Measurements from ENCODE around the gene GLRX2.

DNA sequence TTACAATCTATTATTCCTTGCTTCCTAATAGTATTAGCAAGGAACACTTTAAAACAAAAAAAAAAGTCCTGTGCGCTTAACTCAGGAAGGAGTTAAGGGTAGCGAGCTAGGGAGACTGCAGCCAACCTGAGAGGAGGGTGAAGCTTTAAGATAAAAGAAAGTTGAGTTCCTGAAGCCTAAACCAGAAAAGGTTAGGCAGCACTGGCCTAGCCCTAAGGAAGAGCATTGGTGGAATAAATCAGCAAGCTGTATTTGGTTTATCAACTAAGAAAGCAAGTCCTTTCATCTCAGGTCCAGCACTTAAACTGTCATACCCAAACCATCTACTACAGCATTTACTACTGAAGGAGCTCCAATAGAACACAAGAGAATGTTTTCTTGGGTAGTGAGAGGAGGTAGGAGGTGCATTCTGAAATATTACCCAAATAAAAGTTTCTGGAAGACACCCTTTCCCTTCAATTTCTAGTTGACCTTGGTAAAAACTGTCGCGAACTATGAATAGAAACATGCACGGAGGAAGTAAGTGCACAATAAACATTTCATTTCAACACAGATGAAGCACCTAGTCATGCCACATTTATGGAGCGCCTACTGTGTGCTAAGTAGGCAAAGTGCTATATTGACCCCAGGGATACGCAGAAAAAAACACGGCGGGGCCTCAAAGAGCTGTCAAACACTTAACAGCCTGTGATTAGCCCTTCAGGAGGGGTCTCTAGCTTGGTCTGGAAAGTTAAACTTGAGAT is 1.3 kb downstream of the GLRX2 start:
- TF ChIP-seq, protein P1, sequence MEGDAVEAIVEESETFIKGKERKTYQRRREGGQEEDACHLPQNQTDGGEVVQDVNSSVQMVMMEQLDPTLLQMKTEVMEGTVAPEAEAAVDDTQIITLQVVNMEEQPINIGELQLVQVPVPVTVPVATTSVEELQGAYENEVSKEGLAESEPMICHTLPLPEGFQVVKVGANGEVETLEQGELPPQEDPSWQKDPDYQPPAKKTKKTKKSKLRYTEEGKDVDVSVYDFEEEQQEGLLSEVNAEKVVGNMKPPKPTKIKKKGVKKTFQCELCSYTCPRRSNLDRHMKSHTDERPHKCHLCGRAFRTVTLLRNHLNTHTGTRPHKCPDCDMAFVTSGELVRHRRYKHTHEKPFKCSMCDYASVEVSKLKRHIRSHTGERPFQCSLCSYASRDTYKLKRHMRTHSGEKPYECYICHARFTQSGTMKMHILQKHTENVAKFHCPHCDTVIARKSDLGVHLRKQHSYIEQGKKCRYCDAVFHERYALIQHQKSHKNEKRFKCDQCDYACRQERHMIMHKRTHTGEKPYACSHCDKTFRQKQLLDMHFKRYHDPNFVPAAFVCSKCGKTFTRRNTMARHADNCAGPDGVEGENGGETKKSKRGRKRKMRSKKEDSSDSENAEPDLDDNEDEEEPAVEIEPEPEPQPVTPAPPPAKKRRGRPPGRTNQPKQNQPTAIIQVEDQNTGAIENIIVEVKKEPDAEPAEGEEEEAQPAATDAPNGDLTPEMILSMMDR (IDR thresholded peaks at IDR 0.05): no peak
- TF ChIP-seq POLR2A (IDR thresholded peaks at IDR 0.05): no peak
